ENCODE data around the gene BCAM. TPM values are rescaled to one million over a fixed set of nuclear protein-coding genes. Genes with fewer than 3 reads are reported as not detected.

The BCAM gene
- total and polyA plus RNA-seq, 2 of the 4 experiments (the other 2 are of a cell fraction) = 2.3 to 35.7 TPM

- CTCF ChIA-PET = no interaction called here
- WGBS, 2 experiments (ENCODE audit: extremely low coverage in 2 of 2, insufficient read length in 1 of 2) = 86% methylated on average over 2 of the region's 9 CpGs; no CpG with 5 or more reads in 1 of the 2 experiments
Observed at GRCh38 chr19:44792281-44792680, 16.6 kb upstream of the BCAM start.

More at GRCh38 chr19:44792281-44792680, 16.6 kb upstream of the BCAM start:
- Histone ChIP-seq H3K14ac (replicated peaks; ENCODE audit: low read depth, low read length) (no peak overlapping the region), H2AK5ac (ENCODE audit: low read depth, low read length) (no peak overlapping the region), H3K9me3 (ENCODE audit: control insufficient read depth, insufficient read depth, low read length) (no peaks in the 10 kb centered on the region), H3K9ac (ENCODE audit: low read depth, low read length) (no peak overlapping the region), H3K4me3 (ENCODE audit: insufficient read depth, low read depth, low read length) (no peak overlapping the region), H2AK9ac (replicated peaks; ENCODE audit: low read depth, low read length, poor library complexity) (no peak overlapping the region), H3K23ac (ENCODE audit: low read depth, low read length) (no peak overlapping the region), H3K4ac (ENCODE audit: low read depth, low read length) (no peak overlapping the region), H3K56ac (ENCODE audit: extremely low read depth, insufficient read depth, low read length) (no peak overlapping the region), H3K4me2 (ENCODE audit: low read depth, low read length) (no peak overlapping the region), H3K36me3 (ENCODE audit: control insufficient read depth, insufficient read depth, low read length) (no peaks in the 10 kb centered on the region), H4K20me1 (ENCODE audit: insufficient read depth, low read length) (no peaks in the 10 kb centered on the region), H3K27me3 (ENCODE audit: control insufficient read depth, insufficient read depth, low read length) (no peaks in the 10 kb centered on the region), H4K8ac (ENCODE audit: low read depth in 2 of 2, low read length in 2 of 2) (no peak overlapping the region), H3K27ac (ENCODE audit: insufficient read depth, low read length) (no peak overlapping the region), H4K91ac (ENCODE audit: insufficient read depth, low read depth, low read length) (no peak overlapping the region), H2BK120ac (ENCODE audit: low read depth, low read length) (no peak overlapping the region), H2BK20ac (ENCODE audit: low read depth, low read length) (no peak overlapping the region), H3K79me1 (ENCODE audit: low read depth in 1 of 2, low read length in 2 of 2) (no peaks in the 10 kb centered on the region), H2BK15ac (ENCODE audit: low read depth, low read length) (no peak overlapping the region), H2BK5ac (ENCODE audit: low read depth, low read length, poor library complexity, severe bottlenecking) (no peak overlapping the region), H4K5ac (ENCODE audit: low read depth, low read length) (no peak overlapping the region), H3K4me1 (ENCODE audit: control insufficient read depth, insufficient read depth, low read length) (peaks cover 4% of the 10 kb centered on the region), H3K9me1 (ENCODE audit: insufficient read depth, low read length) (no peaks in the 10 kb centered on the region), H3K18ac (ENCODE audit: low read depth, low read length) (no peak overlapping the region), H2AFZ (replicated peaks; ENCODE audit: low read length, poor library complexity) (no peak overlapping the region)
- intact Hi-C loops (cut with micrococcal nuclease) = no loop called here
- POLR2A ChIA-PET (ENCODE audit: unreplicated experiment) = no interaction called here
- no peak for DNase-seq
- no peak for ATAC-seq (ENCODE audit: low read depth)
- no TSS peak for BruUV-seq (replicated peaks)
- TF ChIP-seq BHLHE40 (IDR thresholded peaks at IDR 0.05; ENCODE audit: low read depth, low read length) = no peak
- TF ChIP-seq MAFK (IDR thresholded peaks at IDR 0.05; ENCODE audit: low read depth, low read length) = no peak
- TF ChIP-seq POLR2A (IDR thresholded peaks at IDR 0.05; ENCODE audit: low read depth, low read length) = no peak
- TF ChIP-seq, protein P1, sequence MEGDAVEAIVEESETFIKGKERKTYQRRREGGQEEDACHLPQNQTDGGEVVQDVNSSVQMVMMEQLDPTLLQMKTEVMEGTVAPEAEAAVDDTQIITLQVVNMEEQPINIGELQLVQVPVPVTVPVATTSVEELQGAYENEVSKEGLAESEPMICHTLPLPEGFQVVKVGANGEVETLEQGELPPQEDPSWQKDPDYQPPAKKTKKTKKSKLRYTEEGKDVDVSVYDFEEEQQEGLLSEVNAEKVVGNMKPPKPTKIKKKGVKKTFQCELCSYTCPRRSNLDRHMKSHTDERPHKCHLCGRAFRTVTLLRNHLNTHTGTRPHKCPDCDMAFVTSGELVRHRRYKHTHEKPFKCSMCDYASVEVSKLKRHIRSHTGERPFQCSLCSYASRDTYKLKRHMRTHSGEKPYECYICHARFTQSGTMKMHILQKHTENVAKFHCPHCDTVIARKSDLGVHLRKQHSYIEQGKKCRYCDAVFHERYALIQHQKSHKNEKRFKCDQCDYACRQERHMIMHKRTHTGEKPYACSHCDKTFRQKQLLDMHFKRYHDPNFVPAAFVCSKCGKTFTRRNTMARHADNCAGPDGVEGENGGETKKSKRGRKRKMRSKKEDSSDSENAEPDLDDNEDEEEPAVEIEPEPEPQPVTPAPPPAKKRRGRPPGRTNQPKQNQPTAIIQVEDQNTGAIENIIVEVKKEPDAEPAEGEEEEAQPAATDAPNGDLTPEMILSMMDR (conservative IDR thresholded peaks at IDR 0.05; ENCODE audit: low read depth, low read length) = no peak
- TF ChIP-seq MAZ (IDR thresholded peaks at IDR 0.05; ENCODE audit: borderline replicate concordance, low read depth, low read length) = no peak
- TF ChIP-seq CHD1 (IDR thresholded peaks at IDR 0.05; ENCODE audit: low read depth, low read length) = no peak
- TF ChIP-seq CEBPB (IDR thresholded peaks at IDR 0.05; ENCODE audit: low read depth, low read length) = no peak
- no peak for TF ChIP-seq MXI1 (IDR thresholded peaks at IDR 0.05; ENCODE audit: borderline replicate concordance, low read depth, low read length)
- no peak for TF ChIP-seq RFX5 (IDR thresholded peaks at IDR 0.05; ENCODE audit: low read depth, low read length)
- TF ChIP-seq NFE2L2 (IDR thresholded peaks at IDR 0.05; ENCODE audit: low read depth, low read length) = no peak
- TF ChIP-seq RAD21 (IDR thresholded peaks at IDR 0.05; ENCODE audit: low read length) = no peak
- TF ChIP-seq RCOR1 (IDR thresholded peaks at IDR 0.05; ENCODE audit: insufficient replicate concordance, low read length) = no peak
- no peak for TF ChIP-seq FOS (IDR thresholded peaks at IDR 0.05; ENCODE audit: low read depth, low read length)
- TF ChIP-seq, protein P2, sequence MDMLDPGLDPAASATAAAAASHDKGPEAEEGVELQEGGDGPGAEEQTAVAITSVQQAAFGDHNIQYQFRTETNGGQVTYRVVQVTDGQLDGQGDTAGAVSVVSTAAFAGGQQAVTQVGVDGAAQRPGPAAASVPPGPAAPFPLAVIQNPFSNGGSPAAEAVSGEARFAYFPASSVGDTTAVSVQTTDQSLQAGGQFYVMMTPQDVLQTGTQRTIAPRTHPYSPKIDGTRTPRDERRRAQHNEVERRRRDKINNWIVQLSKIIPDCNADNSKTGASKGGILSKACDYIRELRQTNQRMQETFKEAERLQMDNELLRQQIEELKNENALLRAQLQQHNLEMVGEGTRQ (IDR thresholded peaks at IDR 0.05; ENCODE audit: low read depth, low read length) = no peak
- no peak for TF ChIP-seq ELK1 (IDR thresholded peaks at IDR 0.05; ENCODE audit: borderline replicate concordance, low read depth, low read length)
- in situ Hi-C loops (cut with MboI; ENCODE audit: low sequenced_read_pairs) = loop anchor here (25.0 kb wide), 1 partner anchor 230 kb away; no protein-coding TSS in a partner anchor
- dilution Hi-C loops (cut with HindIII; ENCODE audit: low sequenced_read_pairs, unreplicated experiment) = no loop called here
